HG02884 (cell line): ENCODE data around the gene IMPA2.
"Not testable (repeated sequence)": the region's sequence is repeated elsewhere in the genome, so short reads cannot be mapped to it uniquely, and the experiment has no call there.

Source experiments
- ATAC-seq: cut with Tn5 transposase; IDR thresholded peaks from one replicate; pipeline ENCODE4 v1.9.1; 2021; ENCODE audit warnings: mild to moderate bottlenecking, moderate library complexity; ENCODE audit not compliant: unreplicated experiment

IMPA2 gene

DNA sequence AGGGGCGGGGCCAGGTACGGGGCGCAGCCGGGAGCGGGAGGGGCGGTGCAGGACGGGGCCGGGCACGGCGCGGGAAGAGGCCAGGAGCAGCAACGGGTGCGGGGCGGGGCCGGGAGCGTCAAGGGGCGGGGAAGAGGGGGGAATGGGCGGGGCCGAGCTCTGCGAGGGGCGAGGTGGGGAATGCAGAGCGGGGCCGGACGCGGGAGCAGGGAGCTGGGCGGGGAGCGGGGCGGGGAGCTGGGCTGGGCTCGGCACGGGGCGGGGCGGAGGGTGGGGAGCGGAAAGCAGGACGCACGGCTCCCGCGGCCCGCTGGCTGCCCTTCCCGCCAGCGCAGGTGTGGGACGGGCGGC is at the start of gene IMPA2:
Gene IMPA2 (plus strand): TSS at position 316 of the 351 bp plus-strand sequence. CDS start 163 bp downstream, outside the sequence.
- no peak for ATAC-seq

DNA sequence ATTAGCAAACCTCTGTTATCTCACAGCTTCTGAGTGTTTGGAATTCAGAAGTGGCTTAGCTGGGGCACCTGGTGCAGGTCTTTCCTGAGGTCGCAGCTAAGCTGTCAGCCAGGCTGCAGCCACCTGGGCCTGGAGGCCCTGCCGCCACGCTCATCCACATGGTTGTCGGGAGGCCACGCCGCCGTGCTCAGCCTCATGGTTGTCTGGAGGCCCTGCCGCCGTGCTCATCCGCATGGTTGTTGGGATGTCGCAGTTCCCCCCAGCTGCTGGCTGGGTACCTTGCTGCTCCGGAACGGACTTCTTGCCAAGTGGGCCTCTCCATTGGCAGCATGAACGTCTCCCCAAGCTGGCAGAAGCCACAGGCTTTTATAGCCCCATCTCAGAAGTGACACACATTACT is 48.9 kb upstream of the IMPA2 start:
- ATAC-seq: no peak

DNA sequence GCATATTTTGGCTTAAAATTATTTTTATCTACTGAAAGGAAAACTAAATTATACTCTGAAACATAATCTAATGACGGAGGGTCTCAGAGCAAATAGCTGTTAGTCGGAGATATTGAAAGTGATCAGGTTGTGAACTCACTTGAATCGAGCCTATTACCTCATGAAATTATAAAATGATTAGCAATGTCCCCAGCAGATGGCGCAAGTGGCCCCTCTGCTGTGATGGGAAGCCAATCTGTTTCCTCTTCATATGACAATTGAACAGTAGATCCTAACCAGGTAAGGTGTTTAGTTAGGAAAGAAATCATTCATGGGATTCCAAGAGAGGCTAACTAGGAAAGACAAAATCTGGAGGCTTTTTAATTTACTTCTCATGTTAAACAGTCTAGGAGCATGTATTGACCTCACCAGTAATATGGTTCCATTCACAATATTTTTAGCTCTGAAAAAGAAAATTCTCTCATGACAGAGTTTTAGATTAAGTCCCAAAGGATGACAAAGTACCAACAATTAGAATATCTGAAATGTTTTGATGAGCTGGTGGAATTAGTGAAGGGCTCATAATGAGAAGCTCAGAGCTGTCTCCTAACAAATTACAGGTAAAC is 43.3 kb upstream of the IMPA2 start:
- no peak for ATAC-seq

DNA sequence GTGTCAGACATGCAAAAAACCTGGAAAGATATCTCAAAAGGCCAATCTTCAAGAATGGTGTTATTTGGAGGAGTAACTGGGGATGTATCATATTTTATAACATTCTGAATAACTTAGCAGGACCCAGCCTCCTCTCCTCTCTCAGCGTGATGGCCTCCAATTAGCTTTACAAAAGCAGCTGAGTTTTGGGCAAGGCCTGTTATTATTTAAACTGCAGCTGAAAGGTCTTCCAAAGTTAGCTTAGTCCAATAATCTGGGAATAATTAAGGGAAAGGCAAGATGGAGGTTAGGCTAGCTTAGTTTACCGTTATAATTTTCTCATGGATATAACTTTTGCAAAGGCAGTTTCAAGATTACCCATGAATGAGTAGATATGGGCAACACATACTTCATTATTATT is 40.4 kb upstream of the IMPA2 start:
- no peak for ATAC-seq

- ATAC-seq: no peak
Observed at GRCh38 chr18:11943551-11943950, 37.8 kb upstream of the IMPA2 start.

GRCh38 chr18:11944252-11944651 is 37.1 kb upstream of the IMPA2 start:
- no peak for ATAC-seq

- ATAC-seq: no peak
Observed at GRCh38 chr18:11944786-11945185, 36.5 kb upstream of the IMPA2 start.

DNA sequence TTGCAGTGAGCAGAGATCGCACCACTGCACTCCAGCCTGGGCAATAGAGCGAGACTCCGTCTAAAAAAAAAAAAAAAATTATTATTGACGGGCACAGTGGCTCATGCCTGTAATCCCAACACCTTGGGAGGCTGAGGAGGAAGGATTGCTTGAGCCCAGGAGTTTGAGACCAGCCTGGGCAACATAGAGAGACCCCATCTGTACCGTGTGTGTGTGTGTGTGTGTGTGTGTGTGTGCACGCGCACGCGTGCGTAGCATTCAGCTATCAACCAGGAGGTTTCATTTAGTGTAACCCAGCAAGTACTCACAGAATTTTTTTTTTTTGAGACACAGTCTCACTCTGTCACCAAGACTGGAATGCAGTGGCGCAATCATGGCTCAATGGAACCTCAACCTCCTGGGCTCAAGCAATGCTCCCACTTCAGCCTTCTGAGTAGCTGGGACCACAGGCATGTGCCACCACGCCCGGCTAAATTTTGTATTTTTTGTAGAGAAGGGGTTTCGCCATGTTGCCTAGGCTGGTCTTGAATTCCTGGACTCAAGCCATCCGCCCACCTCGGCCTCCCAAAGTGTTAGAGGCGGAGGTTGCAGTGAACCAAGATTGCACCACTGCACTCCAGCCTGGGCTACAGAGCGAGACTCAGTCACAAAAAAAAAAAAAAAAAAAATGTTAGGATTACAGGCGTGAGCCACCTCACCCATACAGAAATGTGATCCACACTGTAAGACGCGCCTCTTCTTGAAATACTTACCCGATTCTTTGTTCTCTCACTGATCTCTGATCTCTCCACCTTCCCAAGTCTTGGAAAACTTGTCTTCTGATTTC is 35.3 kb upstream of the IMPA2 start:
- ATAC-seq: not testable (repeated sequence)

DNA sequence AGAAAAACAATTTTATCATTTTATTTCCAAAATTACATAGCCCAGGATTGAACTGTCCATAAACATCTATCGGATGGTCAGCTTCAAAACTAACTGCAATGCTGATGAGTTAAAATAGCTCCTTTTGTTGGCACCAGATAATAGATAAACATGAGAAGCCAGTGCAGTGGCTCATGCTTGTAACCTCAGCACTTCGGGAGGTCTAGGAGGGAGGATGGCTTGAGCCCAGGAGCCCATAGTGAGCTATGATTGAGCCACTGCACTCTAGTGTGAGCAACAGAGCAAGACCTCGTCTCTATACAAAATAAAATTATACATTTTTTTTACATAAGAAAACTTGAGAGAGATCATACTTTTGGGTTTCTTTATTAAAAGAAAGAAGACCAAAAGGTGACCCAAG is 34.6 kb upstream of the IMPA2 start:
- no peak for ATAC-seq

- peak; percentile 94 for ATAC-seq
Observed at GRCh38 chr18:11947214-11948191, 33.8 kb upstream of the IMPA2 start.

DNA sequence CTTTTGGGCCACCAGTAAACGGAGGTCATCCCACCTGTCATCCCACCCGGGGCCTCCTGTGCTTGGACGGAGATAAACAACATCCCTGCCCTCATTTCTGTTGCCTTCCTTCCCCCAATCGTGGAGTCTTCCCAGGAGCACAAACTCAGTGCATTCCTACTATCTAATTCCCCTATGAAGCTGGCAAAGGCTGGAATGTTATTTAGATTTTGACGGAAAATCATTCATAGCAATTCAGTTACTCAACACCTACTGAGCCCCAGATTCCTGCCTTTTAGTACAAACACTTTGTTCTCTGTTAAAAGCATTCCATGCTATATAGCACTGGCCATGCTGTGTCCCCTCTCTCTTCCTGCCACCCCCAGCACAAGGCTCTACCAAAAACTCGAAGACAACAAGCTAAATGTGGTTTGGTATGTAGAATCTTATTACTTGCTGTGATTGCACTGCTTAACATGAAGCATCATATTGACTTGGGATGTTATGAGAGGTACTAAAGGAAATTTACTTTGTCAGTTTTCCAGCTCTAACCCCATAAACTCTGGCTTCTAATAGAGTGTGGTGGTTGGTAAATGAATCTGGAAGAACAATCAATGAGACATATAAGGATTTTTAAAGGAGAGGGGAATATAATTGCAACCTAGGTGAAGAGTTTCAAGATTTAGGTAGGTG is 32.3 kb upstream of the IMPA2 start:
- no peak for ATAC-seq

DNA sequence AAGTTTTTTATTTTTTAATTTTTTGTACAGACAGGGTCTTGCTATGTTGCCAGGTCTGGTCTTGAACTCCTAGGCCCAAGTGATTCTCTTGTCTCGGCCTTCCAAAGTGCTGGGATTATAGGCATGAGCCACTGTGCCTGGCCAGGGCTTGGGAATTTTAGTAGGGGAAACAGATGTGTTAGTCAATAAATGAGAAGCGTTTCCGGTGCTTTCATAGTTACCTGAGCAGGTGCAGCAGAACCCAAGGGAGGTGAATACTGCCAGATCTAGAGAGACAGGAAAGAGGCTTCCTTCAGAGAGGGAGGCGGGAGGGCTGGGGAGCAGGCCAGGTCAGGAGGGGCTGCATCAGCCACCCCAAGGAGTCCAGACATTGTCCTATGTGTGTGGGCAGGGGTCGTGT is 30.5 kb upstream of the IMPA2 start:
- no peak for ATAC-seq

GRCh38 chr18:11951390-11951851 is 29.9 kb upstream of the IMPA2 start:
- ATAC-seq: no peak

DNA sequence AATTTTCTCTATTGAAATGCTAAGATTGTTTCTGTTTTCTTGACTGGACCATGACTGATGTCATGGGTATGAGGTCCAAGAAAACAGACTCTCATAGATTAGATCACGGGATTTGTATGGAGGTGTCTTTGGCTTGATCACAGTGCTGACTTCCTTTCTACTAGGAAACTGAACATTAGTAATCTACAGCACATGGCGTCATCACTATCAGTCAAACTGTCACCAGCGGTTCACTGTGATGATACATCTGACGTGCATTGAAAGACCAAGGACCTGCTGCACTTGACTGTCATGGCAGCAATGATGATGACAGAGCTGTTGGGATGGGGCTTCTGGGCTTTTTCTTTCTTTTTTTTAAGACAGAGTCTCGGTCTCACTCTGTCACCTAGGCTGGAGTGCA is 28.2 kb upstream of the IMPA2 start:
- ATAC-seq: no peak

- no peak for ATAC-seq
Observed at GRCh38 chr18:11955239-11956029, 25.9 kb upstream of the IMPA2 start.

GRCh38 chr18:11956371-11957308 is 24.7 kb upstream of the IMPA2 start:
- ATAC-seq: no peak

GRCh38 chr18:11957636-11958035 is 23.7 kb upstream of the IMPA2 start:
- no peak for ATAC-seq

- not testable (repeated sequence) for ATAC-seq
Observed at GRCh38 chr18:11959651-11960050, 21.7 kb upstream of the IMPA2 start.
